Measurements from ENCODE around the gene ATP8B4.
"Not testable (repeated sequence)": the region's sequence is repeated elsewhere in the genome, so short reads cannot be mapped to it uniquely, and the experiment has no call there.

ATP8B4 gene

GRCh38 chr15:49991587-49991986 lies 127.4 kb downstream of the ATP8B4 start:
- no peak for DNase-seq

- DNase-seq, result no peak
Measured at GRCh38 chr15:49990835-49991545, 128.0 kb downstream of the ATP8B4 start.

- no peak for DNase-seq
Measured at GRCh38 chr15:49989498-49989897, 129.5 kb downstream of the ATP8B4 start.

GRCh38 chr15:49988766-49989165 lies 130.3 kb downstream of the ATP8B4 start:
- DNase-seq, result no peak

- no peak for DNase-seq
Measured at GRCh38 chr15:49987896-49988295, 131.1 kb downstream of the ATP8B4 start.

GRCh38 chr15:49987198-49987785 lies 131.7 kb downstream of the ATP8B4 start:
- no peak for DNase-seq

GRCh38 chr15:49986326-49986725 lies 132.7 kb downstream of the ATP8B4 start:
- no peak for DNase-seq

GRCh38 chr15:49985463-49985862 lies 133.6 kb downstream of the ATP8B4 start:
- DNase-seq, result no peak

- no peak for DNase-seq
Measured at GRCh38 chr15:49984436-49984835, 134.6 kb downstream of the ATP8B4 start.

- no peak for DNase-seq
Measured at GRCh38 chr15:49982584-49982983, 136.4 kb downstream of the ATP8B4 start.

- DNase-seq, result no peak
Measured at GRCh38 chr15:49979705-49980382, 139.2 kb downstream of the ATP8B4 start.

GRCh38 chr15:49978121-49978520 lies 140.9 kb downstream of the ATP8B4 start:
- no peak for DNase-seq

GRCh38 chr15:49977306-49977705 lies 141.7 kb downstream of the ATP8B4 start:
- no peak for DNase-seq

GRCh38 chr15:49964551-49964950 lies 154.5 kb downstream of the ATP8B4 start:
- DNase-seq, result no peak

- no peak for DNase-seq
Measured at GRCh38 chr15:49964061-49964460, 155.0 kb downstream of the ATP8B4 start.

- DNase-seq, result not testable (repeated sequence)
Measured at GRCh38 chr15:49963033-49963772, 155.8 kb downstream of the ATP8B4 start.

- no peak for DNase-seq
Measured at GRCh38 chr15:49962044-49962602, 156.9 kb downstream of the ATP8B4 start.

- no peak for DNase-seq
Measured at GRCh38 chr15:49953421-49953820, 165.6 kb downstream of the ATP8B4 start.

GRCh38 chr15:49946681-49947080 lies 172.4 kb downstream of the ATP8B4 start:
- no peak for DNase-seq

GRCh38 chr15:49934487-49934886 lies 184.5 kb downstream of the ATP8B4 start:
- DNase-seq, result no peak

GRCh38 chr15:49927189-49927861 lies 191.7 kb downstream of the ATP8B4 start:
- no peak for DNase-seq

GRCh38 chr15:49926740-49927139 lies 192.3 kb downstream of the ATP8B4 start:
- no peak for DNase-seq

- no peak for DNase-seq
Measured at GRCh38 chr15:49923671-49924070, 195.4 kb downstream of the ATP8B4 start.

Data from activated CD4-positive, alpha-beta T cell treated with anti-CD3 and anti-CD28 coated beads, Interleukin-2, amount 50 U/mL, for 1 hour (primary cell).